K562 treated with DMSO at 1 percent for 48 hours (cell line): ENCODE results near the gene PCDHB11. TPM values are rescaled to one million over a fixed set of nuclear protein-coding genes. Genes with fewer than 3 reads are reported as not detected.

Source experiments
- total RNA-seq: library from RNA; unstranded; fragments of 300-600 nt; gene quantifications from 2 replicates; pipeline ENCODE4 v1.2.3, GENCODE V29; 2022; ENCODE audit warnings: low replicate concordance; ENCODE audit errors: extremely low read depth

Gene PCDHB11
- not detected in 2 replicates for total RNA-seq

DNA sequence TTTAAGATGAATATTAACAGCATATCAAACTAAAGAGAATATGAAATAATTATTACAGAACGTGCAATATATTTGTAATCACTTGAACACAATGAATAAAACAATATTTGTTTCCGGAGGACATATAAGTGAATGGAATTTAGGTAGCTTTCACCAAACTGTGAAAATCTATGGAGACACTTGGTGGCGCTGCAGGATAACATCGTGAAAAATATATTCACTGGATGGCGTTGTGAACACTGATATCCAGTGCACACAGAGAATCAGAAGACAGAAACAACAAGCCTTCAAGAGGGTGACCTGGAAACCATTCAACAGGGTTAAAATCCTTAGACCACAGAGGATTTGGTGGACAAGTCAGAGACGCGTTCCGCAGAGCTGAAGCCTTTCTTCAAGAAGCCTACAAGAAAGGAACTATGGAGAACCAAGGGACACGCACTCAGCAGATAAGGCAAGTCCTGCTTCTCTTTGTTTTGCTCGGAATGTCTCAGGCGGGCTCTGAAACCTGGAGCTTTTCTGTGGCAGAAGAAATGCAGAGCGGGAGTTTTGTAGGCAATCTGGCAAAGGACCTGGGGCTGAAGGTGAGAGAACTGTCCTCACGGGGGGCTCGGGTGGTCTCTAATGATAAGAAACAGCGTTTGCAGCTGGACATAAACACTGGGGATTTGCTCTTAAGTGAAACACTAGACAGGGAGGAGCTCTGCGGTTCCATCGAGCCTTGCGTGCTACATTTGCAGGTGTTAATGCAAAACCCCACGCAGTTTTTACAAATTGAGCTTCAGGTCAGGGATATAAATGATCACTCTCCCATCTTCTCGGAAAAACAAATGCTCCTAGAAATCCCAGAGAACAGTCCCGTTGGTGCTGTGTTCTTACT is at the start of gene PCDHB11:
TSS of gene PCDHB11 (plus strand) at position 269 of the 877 bp plus-strand sequence. CDS start at position 417, 148 bp downstream.

DNA sequence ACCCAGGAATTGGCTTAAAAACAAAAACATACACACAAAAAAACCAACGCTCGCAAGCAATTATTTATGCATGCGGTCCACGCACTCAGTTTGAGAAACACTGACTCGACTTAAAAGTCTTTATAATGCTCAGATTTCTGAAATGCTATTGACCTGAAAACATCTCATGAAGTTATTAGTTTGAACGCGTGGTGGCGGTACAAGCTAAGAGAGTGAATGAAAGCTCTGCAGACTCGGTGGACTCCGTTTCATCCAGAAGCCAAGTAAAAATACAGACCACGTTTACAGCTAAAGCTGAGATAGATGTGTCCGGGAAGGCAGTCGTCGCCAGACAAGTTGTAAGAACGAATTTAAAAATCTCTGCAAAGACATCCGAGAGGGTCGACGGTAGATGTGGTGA is 49.6 kb upstream of the PCDHB11 start, which contains the start of gene PCDHB6:
TSS of gene PCDHB6 (plus strand) at position 246 of the 400 bp plus-strand sequence. CDS start 201 bp downstream, outside the sequence.

DNA sequence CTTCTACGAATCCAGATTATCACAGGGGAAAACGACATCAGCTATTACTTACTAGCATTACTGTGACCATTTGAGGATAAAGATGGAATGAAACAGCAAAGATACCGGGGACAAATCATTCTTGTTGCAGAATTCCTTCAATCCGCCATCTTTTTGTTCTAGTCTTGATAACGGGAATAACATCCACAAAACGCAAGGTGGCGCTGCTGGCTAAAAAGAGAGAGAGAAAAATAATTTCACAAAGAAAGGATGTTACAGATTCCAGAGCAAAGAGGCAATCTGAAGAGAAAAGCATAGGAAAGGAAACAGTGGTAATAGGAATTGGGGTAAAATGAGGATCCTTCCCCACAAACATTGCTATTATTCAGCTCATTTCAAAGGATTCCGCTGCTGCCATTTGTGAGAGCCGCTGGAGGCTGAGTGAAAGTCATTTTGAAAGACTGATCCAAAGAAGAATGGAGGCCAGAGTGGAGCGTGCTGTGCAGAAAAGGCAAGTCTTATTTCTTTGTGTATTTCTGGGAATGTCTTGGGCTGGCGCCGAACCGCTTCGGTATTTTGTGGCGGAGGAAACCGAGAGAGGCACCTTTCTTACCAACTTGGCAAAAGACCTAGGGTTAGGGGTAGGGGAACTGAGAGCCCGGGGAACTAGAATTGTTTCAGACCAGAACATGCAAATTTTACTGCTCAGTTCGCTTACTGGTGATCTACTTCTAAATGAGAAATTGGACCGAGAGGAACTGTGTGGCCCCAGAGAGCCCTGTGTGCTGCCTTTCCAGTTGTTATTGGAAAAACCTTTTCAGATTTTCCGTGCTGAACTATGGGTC is 26.8 kb upstream of the PCDHB11 start, which contains the start of gene PCDHB7:
TSS of gene PCDHB7 (plus strand) at position 264 of the 824 bp plus-strand sequence. CDS start at position 456, 192 bp downstream.

DNA sequence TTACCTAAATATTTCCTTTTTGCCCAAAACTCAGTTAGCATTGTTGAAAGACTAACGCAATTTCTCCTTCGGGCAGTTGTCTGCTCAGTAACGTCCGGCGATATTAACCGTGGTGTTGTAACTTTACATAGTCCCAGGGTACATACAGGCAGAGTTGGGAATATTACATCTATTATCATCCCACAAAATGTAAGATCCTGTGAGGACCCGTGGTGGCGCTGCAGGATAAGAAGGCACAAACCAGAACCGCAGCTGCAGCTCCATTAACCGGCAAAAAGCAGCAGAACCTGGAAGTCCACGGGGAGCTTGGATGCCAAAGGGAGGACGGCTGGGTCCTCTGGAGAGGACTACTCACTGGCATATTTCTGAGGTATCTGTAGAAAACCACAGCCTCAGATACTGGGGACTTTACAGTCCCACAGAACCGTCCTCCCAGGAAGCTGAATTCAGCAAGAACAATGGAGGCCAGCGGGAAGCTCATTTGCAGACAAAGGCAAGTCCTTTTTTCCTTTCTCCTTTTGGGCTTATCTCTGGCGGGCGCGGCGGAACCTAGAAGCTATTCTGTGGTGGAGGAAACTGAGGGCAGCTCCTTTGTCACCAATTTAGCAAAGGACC is 21.7 kb upstream of the PCDHB11 start, which contains the start of gene PCDHB8:
TSS of gene PCDHB8 (plus strand) at position 214 of the 615 bp plus-strand sequence. CDS start at position 459, 245 bp downstream.

DNA sequence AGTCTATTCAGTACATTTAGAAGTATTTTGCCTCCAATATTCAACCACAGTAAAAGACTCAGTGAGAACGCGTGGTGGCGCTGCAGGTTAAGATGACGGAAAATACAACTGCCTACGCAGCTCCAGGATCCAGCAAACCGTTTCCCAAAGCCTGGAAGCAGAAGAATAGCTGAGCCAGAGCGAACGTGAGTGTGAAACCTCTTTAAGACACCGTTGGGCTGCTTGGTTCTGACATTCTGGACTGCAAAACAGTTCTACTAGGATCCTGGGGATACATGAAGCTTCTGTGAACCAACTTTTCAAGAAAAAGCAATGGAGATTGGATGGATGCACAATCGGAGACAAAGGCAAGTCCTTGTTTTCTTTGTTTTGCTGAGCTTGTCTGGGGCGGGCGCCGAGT is 17.2 kb upstream of the PCDHB11 start, which contains the start of gene PCDHB16:
TSS of gene PCDHB16 (plus strand) at position 140 of the 400 bp plus-strand sequence. CDS start at position 313, 173 bp downstream.

DNA sequence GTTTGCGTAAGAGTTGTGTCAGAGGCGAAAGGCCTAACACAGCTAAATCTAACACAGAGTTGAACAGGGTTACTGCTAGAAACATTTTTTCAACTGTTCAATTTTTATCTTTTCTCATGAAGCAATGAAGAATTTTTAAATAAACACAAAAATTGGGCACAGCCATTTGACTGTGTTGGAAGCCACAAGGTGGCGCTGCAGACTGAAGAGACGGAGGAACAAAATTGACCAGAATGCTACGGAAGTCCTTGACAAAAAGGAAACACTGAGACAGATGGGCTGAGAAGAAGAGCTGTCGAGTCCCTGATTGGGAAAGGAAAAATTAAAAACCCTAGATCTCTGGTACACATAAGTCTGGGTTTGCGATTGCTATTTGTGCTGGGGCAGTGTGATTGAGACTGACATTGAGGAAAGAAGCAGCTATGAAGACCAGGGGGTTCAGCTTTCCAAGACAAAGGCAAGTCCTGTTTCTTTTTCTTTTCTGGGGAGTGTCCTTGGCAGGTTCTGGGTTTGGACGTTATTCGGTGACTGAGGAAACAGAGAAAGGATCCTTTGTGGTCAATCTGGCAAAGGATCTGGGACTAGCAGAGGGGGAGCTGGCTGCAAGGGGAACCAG is 12.4 kb upstream of the PCDHB11 start, which contains the start of gene PCDHB9:
TSS of gene PCDHB9 (plus strand) at position 265 of the 616 bp plus-strand sequence. CDS start at position 423, 158 bp downstream.

DNA sequence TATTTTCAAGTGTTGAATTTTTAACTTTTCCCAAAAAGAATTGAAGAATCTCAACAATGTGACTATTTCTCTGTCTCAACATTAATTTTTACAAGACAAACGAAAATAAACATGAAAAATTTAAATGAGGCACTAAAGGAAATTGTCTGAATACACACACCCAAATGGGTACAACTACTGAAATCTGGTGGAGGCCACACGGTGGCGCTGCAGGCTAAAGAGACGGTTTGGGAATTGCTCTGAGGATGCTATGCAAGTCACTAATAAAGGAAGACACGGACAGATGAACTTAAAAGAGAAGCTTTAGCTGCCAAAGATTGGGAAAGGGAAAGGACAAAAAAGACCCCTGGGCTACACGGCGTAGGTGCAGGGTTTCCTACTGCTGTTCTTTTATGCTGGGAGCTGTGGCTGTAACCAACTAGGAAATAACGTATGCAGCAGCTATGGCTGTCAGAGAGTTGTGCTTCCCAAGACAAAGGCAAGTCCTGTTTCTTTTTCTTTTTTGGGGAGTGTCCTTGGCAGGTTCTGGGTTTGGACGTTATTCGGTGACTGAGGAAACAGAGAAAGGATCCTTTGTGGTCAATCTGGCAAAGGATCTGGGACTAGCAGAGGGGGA is 7.2 kb upstream of the PCDHB11 start, which contains the start of gene PCDHB10:
TSS of gene PCDHB10 (plus strand) at position 244 of the 616 bp plus-strand sequence. CDS start at position 444, 200 bp downstream.

DNA sequence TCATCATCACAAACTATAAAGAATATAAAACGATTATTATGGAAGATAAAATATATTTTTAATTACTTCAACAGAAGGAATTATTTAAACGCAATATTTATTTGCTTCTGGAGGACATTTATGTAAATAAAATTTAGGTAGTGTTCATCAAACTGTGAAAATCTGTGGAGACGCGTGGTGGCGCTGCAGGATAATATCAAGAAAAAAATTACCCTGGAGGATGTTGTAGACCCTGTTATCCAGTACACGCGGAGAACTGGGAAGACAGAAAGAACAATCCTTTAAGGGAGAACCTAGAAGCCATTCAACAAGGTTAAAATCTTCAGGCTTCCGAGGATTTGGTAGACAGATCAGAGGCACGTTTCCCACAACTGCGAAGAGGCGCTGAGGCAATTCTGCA is 9.1 kb downstream of the PCDHB11 start, which contains the start of gene PCDHB12:
TSS of gene PCDHB12 (plus strand) at position 242 of the 400 bp plus-strand sequence. CDS start 189 bp downstream, outside the sequence.

DNA sequence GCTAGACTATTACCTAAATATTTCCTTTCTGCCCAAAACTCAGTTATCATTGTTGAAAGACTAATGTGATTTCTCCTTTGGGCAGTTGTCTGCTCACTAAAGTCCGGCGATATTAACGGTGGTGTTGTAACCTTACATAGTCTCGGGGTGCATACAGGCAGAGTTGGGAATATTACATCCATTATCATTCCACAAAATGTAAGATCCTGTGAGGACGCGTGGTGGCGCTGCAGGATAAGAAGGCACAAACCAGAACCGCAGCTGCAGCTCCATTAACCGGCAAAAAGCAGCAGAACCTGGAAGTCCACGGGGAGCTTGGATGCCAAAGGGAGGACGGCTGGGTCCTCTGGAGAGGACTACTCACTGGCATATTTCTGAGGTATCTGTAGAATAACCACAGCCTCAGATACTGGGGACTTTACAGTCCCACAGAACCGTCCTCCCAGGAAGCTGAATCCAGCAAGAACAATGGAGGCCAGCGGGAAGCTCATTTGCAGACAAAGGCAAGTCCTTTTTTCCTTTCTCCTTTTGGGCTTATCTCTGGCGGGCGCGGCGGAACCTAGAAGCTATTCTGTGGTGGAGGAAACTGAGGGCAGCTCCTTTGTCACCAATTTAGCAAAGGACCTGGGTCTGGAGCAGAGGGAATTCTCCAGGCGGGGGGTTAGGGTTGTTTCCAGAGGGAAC is 14.4 kb downstream of the PCDHB11 start, which contains the start of gene PCDHB13:
TSS of gene PCDHB13 (plus strand) at position 264 of the 684 bp plus-strand sequence. CDS start at position 469, 205 bp downstream.

DNA sequence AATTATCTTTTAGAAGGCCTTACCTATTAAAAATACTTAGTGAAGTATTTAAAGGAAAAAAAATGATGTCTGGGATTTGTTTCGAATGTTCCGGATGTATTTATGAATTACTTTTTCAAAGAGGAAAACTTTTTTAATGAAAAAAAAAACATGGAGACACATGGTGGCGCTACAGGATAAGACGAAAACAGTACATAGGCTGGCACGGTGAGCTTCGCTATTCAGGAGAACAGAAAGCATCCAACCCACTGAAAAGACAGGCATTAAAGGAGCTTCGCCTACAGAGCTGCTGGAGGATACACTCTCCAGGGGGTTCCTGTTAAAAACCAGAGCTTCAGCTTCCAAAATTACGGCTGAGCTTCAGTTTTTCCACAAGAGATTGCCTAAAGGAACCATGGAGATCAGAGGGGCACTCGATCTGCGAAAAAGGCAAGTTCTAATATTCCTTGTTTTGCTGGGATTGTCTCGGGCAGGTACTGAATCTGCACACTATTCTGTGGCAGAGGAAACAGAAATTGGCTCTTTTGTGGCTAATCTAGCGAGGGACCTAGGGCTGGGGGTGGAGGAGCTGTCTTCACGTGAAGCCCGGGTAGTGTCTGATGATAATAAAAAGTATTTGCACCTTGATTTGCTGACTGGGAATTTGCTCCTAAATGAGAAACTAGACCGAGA is 23.8 kb downstream of the PCDHB11 start, which contains the start of gene PCDHB14:
TSS of gene PCDHB14 (plus strand) at position 232 of the 672 bp plus-strand sequence. CDS start at position 395, 163 bp downstream.

DNA sequence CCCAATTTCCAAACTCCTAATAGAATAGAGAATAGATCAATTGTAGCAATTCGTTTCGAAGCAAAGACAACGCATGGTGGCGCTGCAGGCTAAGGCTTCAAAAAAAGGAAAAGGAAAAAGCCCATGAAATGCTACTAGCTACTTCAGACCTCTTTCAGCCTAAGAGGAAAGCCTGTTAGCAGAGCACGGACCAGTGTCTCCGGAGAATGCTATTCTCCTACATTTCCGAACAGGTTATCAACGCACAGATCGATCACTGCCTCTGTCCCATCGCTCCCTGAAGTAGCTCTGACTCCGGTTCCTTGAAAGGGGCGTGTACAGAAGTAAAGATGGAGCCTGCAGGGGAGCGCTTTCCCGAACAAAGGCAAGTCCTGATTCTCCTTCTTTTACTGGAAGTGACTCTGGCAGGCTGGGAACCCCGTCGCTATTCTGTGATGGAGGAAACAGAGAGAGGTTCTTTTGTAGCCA is 45.9 kb downstream of the PCDHB11 start, which contains the start of gene PCDHB15:
TSS of gene PCDHB15 (plus strand) at position 146 of the 468 bp plus-strand sequence. CDS start at position 330, 184 bp downstream.

Other genes with a start within 250 kb of the PCDHB11 start
- not detected in 2 replicates for gene PCDHAC2, start 233.2 kb upstream of the PCDHB11 start, total RNA-seq
- gene PCDHB1, start 148.3 kb upstream of the PCDHB11 start, total RNA-seq = not detected in 2 replicates
- gene PCDHB2, start 105.0 kb upstream of the PCDHB11 start, total RNA-seq = not detected in 2 replicates
- not detected in 2 replicates for gene PCDHB3, start 99.2 kb upstream of the PCDHB11 start, total RNA-seq
- gene PCDHB4, start 77.8 kb upstream of the PCDHB11 start, total RNA-seq = not detected in 2 replicates
- not detected in 2 replicates for gene PCDHB5, start 64.4 kb upstream of the PCDHB11 start, total RNA-seq
- gene PCDHB6, start 49.6 kb upstream of the PCDHB11 start, total RNA-seq = not detected in 2 replicates
- not detected in 2 replicates for gene PCDHB7, start 27.0 kb upstream of the PCDHB11 start, total RNA-seq
- gene PCDHB8, start 21.8 kb upstream of the PCDHB11 start, total RNA-seq = not detected in 2 replicates
- gene PCDHB16, start 17.2 kb upstream of the PCDHB11 start, total RNA-seq = not detected in 2 replicates
- not detected in 2 replicates for gene PCDHB9, start 12.5 kb upstream of the PCDHB11 start, total RNA-seq
- not detected in 2 replicates for gene PCDHB10, start 7.3 kb upstream of the PCDHB11 start, total RNA-seq
- gene PCDHB12, start 9.1 kb downstream of the PCDHB11 start, total RNA-seq = not detected in 2 replicates
- gene PCDHB13, start 14.3 kb downstream of the PCDHB11 start, total RNA-seq = not detected in 2 replicates
- not detected in 2 replicates for gene PCDHB14, start 23.7 kb downstream of the PCDHB11 start, total RNA-seq
- not detected in 2 replicates for gene PCDHB15, start 45.8 kb downstream of the PCDHB11 start, total RNA-seq
- gene SLC25A2, start 104.4 kb downstream of the PCDHB11 start, total RNA-seq = not detected in 2 replicates
- not detected in 2 replicates for gene TAF7, start 121.2 kb downstream of the PCDHB11 start, total RNA-seq
- not detected in 2 replicates for gene PCDHGA1, start 130.9 kb downstream of the PCDHB11 start, total RNA-seq
- not detected in 2 replicates for gene PCDHGA2, start 139.1 kb downstream of the PCDHB11 start, total RNA-seq
- gene PCDHGA3, start 144.2 kb downstream of the PCDHB11 start, total RNA-seq = not detected in 2 replicates
- not detected in 2 replicates for gene PCDHGB1, start 150.5 kb downstream of the PCDHB11 start, total RNA-seq
- gene PCDHGA4, start 155.4 kb downstream of the PCDHB11 start, total RNA-seq = not detected in 2 replicates
- not detected in 2 replicates for gene PCDHGB2, start 160.4 kb downstream of the PCDHB11 start, total RNA-seq
- not detected in 2 replicates for gene PCDHGA5, start 164.5 kb downstream of the PCDHB11 start, total RNA-seq
- gene PCDHGB3, start 170.6 kb downstream of the PCDHB11 start, total RNA-seq = not detected in 2 replicates
- gene PCDHGA6, start 174.3 kb downstream of the PCDHB11 start, total RNA-seq = not detected in 2 replicates
- not detected in 2 replicates for gene PCDHGA7, start 183.1 kb downstream of the PCDHB11 start, total RNA-seq
- gene PCDHGB4, start 188.1 kb downstream of the PCDHB11 start, total RNA-seq = not detected in 2 replicates
- gene PCDHGA8, start 193.0 kb downstream of the PCDHB11 start, total RNA-seq = not detected in 2 replicates
- not detected in 2 replicates for gene PCDHGB5, start 198.3 kb downstream of the PCDHB11 start, total RNA-seq
- gene PCDHGA9, start 203.2 kb downstream of the PCDHB11 start, total RNA-seq = not detected in 2 replicates
- gene PCDHGB6, start 208.4 kb downstream of the PCDHB11 start, total RNA-seq = not detected in 2 replicates
- not detected in 2 replicates for gene PCDHGA10, start 213.4 kb downstream of the PCDHB11 start, total RNA-seq
- not detected in 2 replicates for gene PCDHGB7, start 218.1 kb downstream of the PCDHB11 start, total RNA-seq
- gene PCDHGA11, start 221.4 kb downstream of the PCDHB11 start, total RNA-seq = not detected in 2 replicates
- gene PCDHGA12, start 230.9 kb downstream of the PCDHB11 start, total RNA-seq = not detected in 2 replicates